HFF-Myc (cell line): Measurements from ENCODE around the gene MYOF.

Experiments used
- DNase-seq: peaks from one replicate; pipeline ENCODE4 v3.0.0-alpha.2; 2011; ENCODE audit warnings: low read depth; ENCODE audit errors: extremely low read depth
- H3K4me3 ChIP-seq: replicated peaks from 2 replicates; pipeline ENCODE4 v1.5.1; 2011; ENCODE audit warnings: low read depth, mild to moderate bottlenecking, control low read depth, low read length
- CTCF ChIP-seq: IDR thresholded peaks from 2 replicates; pipeline ENCODE4 v1.5.1; 2012; ENCODE audit warnings: mild to moderate bottlenecking, low read depth, low read length, control low read depth; ENCODE audit errors: missing control alignments

The MYOF gene

GRCh38 chr10:93417266-93417665 lies 64.9 kb downstream of the MYOF start:
- DNase-seq: no peak
- no peak for TF ChIP-seq CTCF
- no peak overlapping the region for H3K4me3 ChIP-seq

DNA sequence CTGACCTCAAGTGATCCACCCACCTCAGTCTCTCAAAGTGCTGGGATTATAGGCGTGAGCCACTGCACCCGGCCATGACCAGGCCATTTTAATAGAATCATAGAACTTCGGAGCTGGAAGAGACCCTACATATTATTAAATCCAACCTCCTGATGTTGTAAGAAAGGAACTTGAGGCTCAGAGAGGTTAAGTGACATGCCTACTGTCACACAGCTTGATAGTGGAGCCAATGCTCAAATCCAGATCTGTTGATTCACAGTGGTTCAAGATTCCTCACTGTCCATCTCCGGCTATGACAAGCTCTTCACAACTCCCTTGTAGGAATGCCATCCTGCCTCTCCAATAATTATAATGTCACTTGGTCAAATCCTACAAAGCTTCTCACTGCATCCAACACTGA lies 65.3 kb downstream of the MYOF start:
- no peak overlapping the region for H3K4me3 ChIP-seq
- no peak for TF ChIP-seq CTCF
- no peak for DNase-seq

- H3K4me3 ChIP-seq: no peak overlapping the region
- peak; percentile 13 for TF ChIP-seq CTCF
- no peak for DNase-seq
These were observed 66.4 kb downstream of the MYOF start for GRCh38 chr10:93415693-93416092.

DNA sequence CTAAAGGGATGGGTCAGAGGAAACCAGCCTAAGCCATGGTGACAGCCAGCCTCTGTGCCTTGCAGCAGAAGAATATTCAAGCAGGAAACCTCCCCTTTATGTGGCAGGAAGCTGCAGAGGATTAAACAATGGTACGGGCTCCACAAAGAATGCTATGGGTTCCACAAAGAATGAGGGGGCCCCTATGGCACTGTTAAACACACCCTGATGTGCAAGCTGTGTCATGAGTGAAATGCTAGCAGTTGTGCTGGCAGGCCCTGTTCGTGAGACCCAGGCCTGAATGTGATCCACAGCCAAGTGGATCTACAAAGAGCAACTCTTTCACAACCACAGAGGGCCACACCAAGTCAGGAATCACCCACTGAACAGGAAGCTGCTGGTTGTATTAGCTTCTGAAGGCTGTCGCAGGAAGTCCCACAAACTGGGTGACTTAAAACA lies 68.9 kb downstream of the MYOF start:
- no peak for DNase-seq
- H3K4me3 ChIP-seq: no peak overlapping the region
- no peak for TF ChIP-seq CTCF

- H3K4me3 ChIP-seq: no peak overlapping the region
- no peak for TF ChIP-seq CTCF
- no peak for DNase-seq
These were observed 69.3 kb downstream of the MYOF start for GRCh38 chr10:93412801-93413200.

- no peak for DNase-seq
- no peak for TF ChIP-seq CTCF
These were observed 71.3 kb downstream of the MYOF start for GRCh38 chr10:93410697-93411348.

DNA sequence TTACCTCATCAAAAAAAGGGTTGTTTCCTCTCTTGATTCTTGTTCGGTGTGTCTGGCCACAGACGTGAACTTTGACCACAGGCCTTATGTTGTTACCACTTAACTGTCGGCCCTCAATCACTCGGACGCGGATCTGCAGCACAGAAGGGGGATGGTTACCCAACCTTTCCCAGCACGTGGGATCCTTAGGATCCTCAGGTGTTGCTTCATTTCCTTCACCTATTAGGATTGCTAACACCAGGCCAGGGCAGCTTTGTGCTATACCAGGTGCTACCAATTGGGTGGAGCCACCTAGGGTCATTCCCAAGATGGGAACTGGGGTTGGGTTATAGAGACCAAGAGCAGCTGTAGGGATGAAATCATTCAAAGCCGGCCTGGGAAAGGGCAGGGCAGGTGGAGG lies 73.4 kb downstream of the MYOF start:
- no peak for TF ChIP-seq CTCF
- no peak for DNase-seq
- no peak overlapping the region for H3K4me3 ChIP-seq

More at GRCh38 chr10:93410697-93411348, 71.3 kb downstream of the MYOF start:
- H3K4me3 ChIP-seq: no peak overlapping the region
